Right lobe of liver (tissue), 6 donors: ENCODE measurements around the gene ZNF490. TPM values are rescaled to one million over a fixed set of nuclear protein-coding genes. Genes with fewer than 3 reads are reported as not detected.

Experiments
- ATAC-seq, 4 donors: fragments of 200-7000 bp; cut with Tn5 transposase; one replicate each; pipeline ENCODE4 v1.9.1; 2020; ENCODE audit warnings: mild to moderate bottlenecking in 4 of 4, moderate library complexity in 4 of 4
- DNase-seq, 3 donors: peaks; one replicate each; pipeline ENCODE4 v3.0.0-alpha.2; 2020
- H3K27ac ChIP-seq, 3 donors: fragments of 200-600 bp; one replicate each; pipeline ENCODE4 v1.8.0; 2022
- H3K27me3 ChIP-seq, 2 donors: fragments of 200-600 bp; one replicate each; pipeline ENCODE4 v1.8.0; 2022
- H3K36me3 ChIP-seq, 4 donors: fragments of 200-600 bp; sonication (generic) in 1 of 4; one replicate each; pipeline versions ENCODE4 v1.5.1 to v1.8.0; 2017 to 2022; ENCODE audit warnings: control low read depth in 1 of 4
- H3K4me1 ChIP-seq, 4 donors: fragments of 200-600 bp; sonication (generic) in 1 of 4; one replicate each; pipeline versions ENCODE4 v1.5.1 to v1.8.0; 2017 to 2022; ENCODE audit warnings: control low read depth in 1 of 4
- H3K4me3 ChIP-seq, 3 donors: fragments of 200-600 bp; one replicate each; pipeline ENCODE4 v1.8.0; 2022
- H3K9me3 ChIP-seq, 4 donors: fragments of 200-600 bp; sonication (generic) in 1 of 4; one replicate each; pipeline versions ENCODE4 v1.5.1 to v1.8.0; 2017 to 2022; ENCODE audit warnings: control low read depth in 1 of 4
- CTCF ChIP-seq, 4 donors: fragments of 200-600 bp in 3 of 4; fragments of 450-650 bp in 1 of 4; IDR thresholded peaks; one replicate each; pipeline versions ENCODE4 v1.5.1 to v1.8.0; 2016 to 2022; ENCODE audit warnings: antibody characterized with exemption in 4 of 4, mild to moderate bottlenecking in 2 of 4
- POLR2A ChIP-seq: fragments of 450-650 bp; IDR thresholded peaks from one replicate; pipeline ENCODE4 v1.6.1; 2017; ENCODE audit warnings: antibody characterized with exemption, mild to moderate bottlenecking
- WGBS: methylation state at CpG from one replicate; pipeline ENCODE4 v1.1.6; 2018; ENCODE audit warnings: low coverage, low lambda C conversion rate; ENCODE audit not compliant: insufficient coverage; ENCODE audit errors: missing lambda C conversion rate; 5-methylcytosine and 5-hydroxymethylcytosine counted together
- intact Hi-C, 2 donors: fragments of 100-400 bp; cut with DNase I; formaldehyde crosslinking; loops; one replicate each; pipeline versions ENCODE4 v1.11.2 to v1.14.1; 2022
- long read RNA-seq: library from polyadenylated mRNA; unstranded; transcript quantifications from one replicate; pipeline ENCODE4 v2.0.0, GENCODE V29; 2019
- total RNA-seq, 6 experiments: library from RNA; depleted of rRNA in 2 of 6; stranded (reverse); fragments of >200 nt in 2 of 6; fragmentation: NEBNext Ultra II Directional in 3 of 6; extraction: Animal tissue kit (Norgen Biotek cat#: 25700) in 3 of 6; gene quantifications; one replicate each; pipeline versions ENCODE4 v1.1.0 to v1.2.4, GENCODE V29; 2016 to 2023
- donor health status: DM: no; HTN: yes; CAD: no.
- donor health status: DM: no; HTN: no; CAD: no.
- donor health status: DM: no; HTN: no; CAD: no.
- donor health status: DM: no; HTN: yes; CAD: no.
- donor health status: DM: no; HTN: yes; CAD: no.

ZNF490 gene
- total RNA-seq: 1 to 10 TPM; 3.6 to 7.0 (median 4.3) TPM
- long read RNA-seq: 0 reads

- 0% methylated on average over 23 of the region's 61 CpGs for WGBS
- intact Hi-C loops: no loop called here
- peaks cover 0 to 15% (median under 1%) of the 10 kb centered on the region in 4 donors for H3K36me3 ChIP-seq
- peaks cover 0 to 17% (median 2%) of the 10 kb centered on the region in 4 donors for H3K4me1 ChIP-seq
- no peaks in the 10 kb centered on the region for H3K27me3 ChIP-seq
- TF ChIP-seq POLR2A (peak; percentile 83), CTCF (IDR thresholded peaks at IDR 0.05) (no peak)
- H3K4me3 ChIP-seq: peak within 1 kb of the TSS; percentile 76 to 99 (median 99)
- ATAC-seq (peak; percentile 98 to 99 (median 98)), DNase-seq (peak; percentile 96 to 99 (median 98))
- no peaks in the 10 kb centered on the region for H3K9me3 ChIP-seq
- H3K27ac ChIP-seq: peak within 1 kb of the TSS; percentile 96 to 97 (median 96)
Observed at GRCh38 chr19:12610540-12611360, at the start of gene ZNF490, which contains the start of gene ZNF791. Gene ZNF490 (minus strand): TSS chr19:12610813. CDS start chr19:12610680, 133 bp downstream. Gene ZNF791 (plus strand): TSS chr19:12610920. CDS start chr19:12611080, 160 bp downstream.

GRCh38 chr19:12657966-12658365, 47.4 kb upstream of the ZNF490 start:
- H3K9me3 ChIP-seq: no peaks in the 10 kb centered on the region
- WGBS: no CpG with 5 or more reads among the region's 22 CpGs
- no peaks in the 10 kb centered on the region for H3K4me1 ChIP-seq
- ATAC-seq: peak in 1 of 4 donors; percentile 44
- no peak overlapping the region for H3K27ac ChIP-seq
- H3K4me3 ChIP-seq: no peak overlapping the region
- no peak for DNase-seq
- intact Hi-C loops: no loop called here
- TF ChIP-seq POLR2A: no peak
- no peak for TF ChIP-seq CTCF (IDR thresholded peaks at IDR 0.05)
- peaks cover 0 to 44% (median 7%) of the 10 kb centered on the region in 4 donors for H3K36me3 ChIP-seq
- H3K27me3 ChIP-seq: no peaks in the 10 kb centered on the region

- H3K4me1 ChIP-seq: no peaks in the 10 kb centered on the region
- intact Hi-C loops: no loop called here
- ATAC-seq (no peak), DNase-seq (no peak)
- H3K27ac ChIP-seq: no peak overlapping the region
- TF ChIP-seq POLR2A: no peak
- TF ChIP-seq CTCF (IDR thresholded peaks at IDR 0.05): no peak
- H3K9me3 ChIP-seq: no peaks in the 10 kb centered on the region
- no peaks in the 10 kb centered on the region for H3K27me3 ChIP-seq
- WGBS: 77% methylated on average over 50 of the region's 50 CpGs
- H3K4me3 ChIP-seq: no peak overlapping the region
- peaks cover 0 to 35% (median 7%) of the 10 kb centered on the region in 4 donors for H3K36me3 ChIP-seq
Observed at GRCh38 chr19:12656899-12657571, 46.4 kb upstream of the ZNF490 start.

- H3K4me1 ChIP-seq: no peaks in the 10 kb centered on the region
- H3K4me3 ChIP-seq: no peak overlapping the region
- 93% methylated on average over 3 of the region's 8 CpGs for WGBS
- H3K27me3 ChIP-seq: no peaks in the 10 kb centered on the region
- no peak overlapping the region for H3K27ac ChIP-seq
- intact Hi-C loops: no loop called here
- peaks cover 0 to 21% (median 3%) of the 10 kb centered on the region in 4 donors for H3K36me3 ChIP-seq
- TF ChIP-seq CTCF (IDR thresholded peaks at IDR 0.05) (no peak), POLR2A (no peak)
- DNase-seq (no peak), ATAC-seq (peak in 1 of 4 donors; percentile 17)
- no peaks in the 10 kb centered on the region for H3K9me3 ChIP-seq
Observed at GRCh38 chr19:12655546-12655945, 44.9 kb upstream of the ZNF490 start.
